Measurements from ENCODE around the gene IGLON5.

DNA sequence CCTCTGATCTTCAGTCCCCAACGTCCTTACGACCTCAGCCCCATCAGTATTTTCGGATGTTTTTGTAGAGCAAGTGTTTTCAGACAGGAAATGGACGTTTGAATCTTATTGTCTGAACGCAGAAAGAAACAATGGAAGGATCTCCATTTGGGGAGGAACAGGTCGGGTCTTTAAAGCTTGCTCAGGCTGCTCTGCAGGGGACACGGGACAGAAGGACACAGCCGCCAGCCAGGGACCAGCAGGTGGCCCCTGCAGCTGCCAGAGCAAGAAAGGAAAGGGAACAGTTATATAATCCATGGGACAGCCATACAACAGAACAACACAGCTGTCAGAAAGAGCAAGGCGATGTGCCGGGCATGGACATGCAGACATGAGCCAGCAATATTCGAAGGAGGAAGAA lies 18.5 kb upstream of the IGLON5 start:
- TF ChIP-seq, protein P1, sequence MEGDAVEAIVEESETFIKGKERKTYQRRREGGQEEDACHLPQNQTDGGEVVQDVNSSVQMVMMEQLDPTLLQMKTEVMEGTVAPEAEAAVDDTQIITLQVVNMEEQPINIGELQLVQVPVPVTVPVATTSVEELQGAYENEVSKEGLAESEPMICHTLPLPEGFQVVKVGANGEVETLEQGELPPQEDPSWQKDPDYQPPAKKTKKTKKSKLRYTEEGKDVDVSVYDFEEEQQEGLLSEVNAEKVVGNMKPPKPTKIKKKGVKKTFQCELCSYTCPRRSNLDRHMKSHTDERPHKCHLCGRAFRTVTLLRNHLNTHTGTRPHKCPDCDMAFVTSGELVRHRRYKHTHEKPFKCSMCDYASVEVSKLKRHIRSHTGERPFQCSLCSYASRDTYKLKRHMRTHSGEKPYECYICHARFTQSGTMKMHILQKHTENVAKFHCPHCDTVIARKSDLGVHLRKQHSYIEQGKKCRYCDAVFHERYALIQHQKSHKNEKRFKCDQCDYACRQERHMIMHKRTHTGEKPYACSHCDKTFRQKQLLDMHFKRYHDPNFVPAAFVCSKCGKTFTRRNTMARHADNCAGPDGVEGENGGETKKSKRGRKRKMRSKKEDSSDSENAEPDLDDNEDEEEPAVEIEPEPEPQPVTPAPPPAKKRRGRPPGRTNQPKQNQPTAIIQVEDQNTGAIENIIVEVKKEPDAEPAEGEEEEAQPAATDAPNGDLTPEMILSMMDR (IDR thresholded peaks at IDR 0.05; ENCODE audit: low read depth, low read length), result no peak
- no peak for TF ChIP-seq EZH2phosphoT487 (IDR thresholded peaks at IDR 0.05; ENCODE audit: low read depth)
